GM19035 (cell line): Measurements from ENCODE around the gene DMWD.
"Not testable (repeated sequence)": the region's sequence is repeated elsewhere in the genome, so short reads cannot be mapped to it uniquely, and the experiment has no call there.

ENCODE experiments used
- ATAC-seq: cut with Tn5 transposase; IDR thresholded peaks from one replicate; pipeline ENCODE4 v1.9.1; 2021; ENCODE audit not compliant: unreplicated experiment

The DMWD gene

GRCh38 chr19:45753548-45753947 is 39.1 kb downstream of the DMWD start:
- no peak for ATAC-seq

GRCh38 chr19:45752639-45753038 is 40.0 kb downstream of the DMWD start:
- ATAC-seq: no peak

GRCh38 chr19:45751483-45751882 is 41.2 kb downstream of the DMWD start:
- not testable (repeated sequence) for ATAC-seq

GRCh38 chr19:45747513-45747912 is 45.1 kb downstream of the DMWD start:
- no peak for ATAC-seq

- no peak for ATAC-seq
These were observed 45.8 kb downstream of the DMWD start for GRCh38 chr19:45746866-45747265.

GRCh38 chr19:45745606-45746005 is 47.0 kb downstream of the DMWD start:
- no peak for ATAC-seq

GRCh38 chr19:45742969-45743368 is 49.7 kb downstream of the DMWD start:
- no peak for ATAC-seq

GRCh38 chr19:45739498-45740439 is 52.9 kb downstream of the DMWD start:
- no peak for ATAC-seq

- ATAC-seq: no peak
These were observed 59.4 kb downstream of the DMWD start, which contains the start of gene MEIOSIN for GRCh38 chr19:45733160-45733810. Gene MEIOSIN, plus strand, starts transcription at chr19:45733439. Its CDS starts 1,938 bp downstream, at chr19:45735377.
